GM12891 (cell line): Measurements from ENCODE around the gene OR7G2.
"Not testable (repeated sequence)": the region's sequence is repeated elsewhere in the genome, so short reads cannot be mapped to it uniquely, and the experiment has no call there.

Experiments used
- DNase-seq: peaks from one replicate; pipeline ENCODE4 v3.0.0; 2011; ENCODE audit warnings: low spot score; ENCODE audit not compliant: insufficient read length
- FAIRE-seq: peaks from 2 replicates; lab custom pipeline; 2011; peaks lifted over from hg19 to GRCh38; lab: Jason Lieb, UNC
- PAX5 ChIP-seq: IDR thresholded peaks from 2 replicates; pipeline ENCODE4 v1.6.1; 2011; ENCODE audit warnings: low read length, moderate library complexity, mild to moderate bottlenecking; ENCODE audit not compliant: insufficient read depth, severe bottlenecking
- POLR2A ChIP-seq: IDR thresholded peaks from 2 replicates; pipeline ENCODE4 v1.6.1; 2011; ENCODE audit warnings: low read depth, low read length, control low read depth
- POLR2AphosphoS5 ChIP-seq: IDR thresholded peaks from 2 replicates; pipeline ENCODE4 v1.6.1; 2011; ENCODE audit warnings: low read depth, low read length, control low read depth
- POU2F2 ChIP-seq: IDR thresholded peaks from 2 replicates; pipeline ENCODE4 v1.6.1; 2011; ENCODE audit warnings: low read depth, mild to moderate bottlenecking, control low read depth, low read length, moderate library complexity
- SPI1 ChIP-seq: IDR thresholded peaks from 2 replicates; pipeline ENCODE4 v1.6.1; 2011; ENCODE audit warnings: low read depth, low read length, control low read depth
- TAF1 ChIP-seq: IDR thresholded peaks from 2 replicates; pipeline ENCODE4 v1.6.1; 2011; ENCODE audit warnings: low read depth, low read length, control low read depth

Gene OR7G2

DNA sequence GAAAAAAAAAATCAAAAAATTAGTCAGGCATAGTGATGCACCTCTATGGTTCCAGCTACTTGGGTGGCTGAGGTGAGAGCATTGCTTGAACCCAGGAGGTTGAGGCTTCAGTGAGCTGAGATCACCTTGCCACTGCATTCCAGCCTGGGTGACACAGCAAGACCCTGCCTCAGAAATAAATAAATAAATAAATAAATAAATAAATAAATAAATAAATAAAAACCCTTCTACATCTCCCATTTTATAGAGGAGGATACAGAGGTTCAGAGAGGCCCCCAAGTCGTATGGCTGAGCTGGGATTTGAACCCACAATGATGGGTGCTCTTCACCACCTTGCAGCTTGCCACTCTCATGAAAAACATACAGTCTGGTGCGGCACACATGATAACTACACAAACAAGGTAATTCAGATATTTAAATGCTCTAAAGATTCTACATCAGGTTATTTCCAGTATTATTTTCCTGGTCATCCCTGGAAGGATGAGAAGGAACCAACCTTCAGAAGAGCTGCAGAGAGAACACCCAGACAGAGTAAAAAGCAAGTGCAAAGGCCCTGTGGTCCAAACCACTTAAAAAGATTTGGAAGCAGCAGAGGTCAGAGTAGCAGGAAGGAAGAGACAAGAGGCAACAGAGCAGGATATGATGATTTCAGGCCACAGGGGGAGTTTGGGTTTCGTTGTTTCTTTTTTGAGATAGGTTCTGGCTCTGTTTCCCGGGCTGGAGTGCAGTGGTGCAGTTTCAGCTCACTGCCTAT lies 49.6 kb downstream of the OR7G2 start:
- FAIRE-seq, result no peak
- TF ChIP-seq PAX5 (no peak), POLR2AphosphoS5 (no peak)
- DNase-seq, result no peak

DNA sequence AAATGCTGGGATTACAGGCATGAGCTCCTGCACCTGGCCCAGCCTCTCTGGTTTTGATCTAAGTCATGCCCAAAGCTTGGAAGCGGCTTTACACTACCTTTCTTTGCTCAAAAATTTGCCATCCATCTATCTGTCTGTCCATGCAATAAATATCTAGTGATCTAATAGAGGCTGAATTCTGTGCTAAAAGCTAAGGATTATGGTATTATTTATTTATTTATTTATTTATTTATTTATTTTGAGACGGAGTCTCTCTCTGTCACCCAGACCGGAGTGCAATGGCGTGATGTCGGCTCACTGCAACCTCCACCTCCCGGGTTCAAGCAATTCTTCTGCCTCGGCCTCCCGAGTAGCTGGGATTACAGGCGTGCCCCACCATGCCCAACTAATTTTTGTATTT lies 51.1 kb downstream of the OR7G2 start:
- DNase-seq, FAIRE-seq: not testable (repeated sequence)

DNA sequence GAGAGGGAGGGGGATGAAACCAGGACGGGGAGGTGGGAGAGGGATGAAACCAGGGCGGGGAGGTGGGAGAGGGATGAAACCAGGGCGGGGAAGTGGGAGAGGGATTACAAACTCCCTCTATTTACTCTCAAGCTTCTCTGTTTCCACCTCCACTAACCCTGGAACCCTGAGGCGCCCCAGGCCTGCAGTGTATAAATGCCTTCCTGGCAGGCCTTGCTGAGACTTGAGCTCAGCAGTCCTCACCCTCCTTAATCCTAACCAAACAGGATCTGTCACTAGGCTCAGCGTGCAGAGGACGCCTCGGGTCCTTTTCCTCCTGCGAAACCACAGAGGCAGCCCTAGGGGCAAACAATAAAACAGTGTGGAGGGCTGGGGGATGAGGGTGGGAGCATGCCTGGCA lies 52.5 kb downstream of the OR7G2 start:
- DNase-seq (no peak), FAIRE-seq (no peak)
- TF ChIP-seq PAX5, result no peak
- no peak for TF ChIP-seq TAF1
- TF ChIP-seq POLR2AphosphoS5, result no peak
- no peak for TF ChIP-seq SPI1
- no peak for TF ChIP-seq POLR2A
- TF ChIP-seq POU2F2, result no peak

DNA sequence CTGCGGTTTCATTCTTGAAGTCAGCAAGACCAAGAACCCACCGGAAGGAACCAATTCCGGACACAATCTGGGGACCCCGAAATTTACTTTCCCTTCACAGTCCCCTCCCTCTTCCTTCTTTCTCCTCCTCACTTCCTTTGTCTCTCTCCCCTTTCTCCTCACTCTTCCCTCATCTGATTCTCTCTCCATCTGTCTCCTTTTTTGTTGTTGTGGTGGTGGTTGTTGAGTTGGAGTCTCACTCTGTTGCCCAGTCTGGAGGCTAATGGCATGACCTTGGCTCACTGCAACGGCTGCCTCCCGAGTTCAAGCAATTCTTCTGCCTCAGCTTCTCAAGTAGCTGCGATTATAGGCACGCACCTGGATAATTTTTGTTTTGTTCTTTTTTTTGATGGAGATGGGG lies 53.1 kb downstream of the OR7G2 start:
- no peak for FAIRE-seq
- DNase-seq, result no peak
- TF ChIP-seq SPI1, result no peak

DNA sequence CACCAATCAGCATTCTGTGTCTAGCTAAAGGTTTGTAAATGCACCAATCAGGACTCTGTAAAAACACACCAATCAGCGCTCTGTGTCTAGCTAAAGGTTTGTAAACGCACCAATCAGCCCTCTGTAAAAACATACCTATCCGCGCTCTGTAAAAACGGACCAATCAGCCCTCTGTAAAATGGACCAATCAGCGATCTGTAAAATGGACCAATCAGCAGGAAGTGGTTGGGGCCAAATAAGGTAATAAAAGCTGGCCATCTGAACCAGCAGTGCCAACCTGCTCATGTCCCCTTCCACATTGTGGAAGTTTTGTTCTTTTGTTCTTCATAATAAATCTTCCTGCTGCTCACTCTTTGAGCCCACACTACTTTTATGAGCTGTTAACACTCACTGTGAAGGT lies 53.6 kb downstream of the OR7G2 start:
- not testable (repeated sequence) for DNase-seq, FAIRE-seq

DNA sequence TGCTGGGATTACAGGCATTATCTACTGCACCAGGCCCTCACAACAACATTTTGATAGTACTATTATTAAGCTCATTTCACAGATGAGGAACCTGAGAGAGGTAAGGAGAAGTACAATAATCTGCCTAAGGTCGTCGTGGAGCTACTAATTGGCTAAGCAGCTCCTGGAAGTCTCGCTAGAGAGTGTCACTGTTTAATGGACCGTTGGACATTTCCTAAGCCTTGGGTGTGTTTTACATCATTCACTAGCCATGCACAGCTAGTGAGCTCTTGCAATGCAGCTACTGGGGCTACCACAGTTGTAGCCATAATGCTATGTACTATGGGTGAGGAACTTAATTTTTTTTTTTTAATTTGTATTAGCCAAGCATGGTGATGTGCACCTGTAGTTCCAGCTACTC lies 54.4 kb downstream of the OR7G2 start:
- DNase-seq (no peak), FAIRE-seq (no peak)
- no peak for TF ChIP-seq SPI1
